Umbilical cord (tissue), 2 donors: ENCODE measurements around the gene VPS13D. TPM values are rescaled to one million over a fixed set of nuclear protein-coding genes. Genes with fewer than 3 reads are reported as not detected.
A peak's percentile ranks its signal among the peaks of the same experiment; 100 is the strongest.
"Not testable (repeated sequence)": the region's sequence is repeated elsewhere in the genome, so short reads cannot be mapped to it uniquely, and the experiment has no call there.

Experiments used
- DNase-seq: peaks from one replicate; pipeline ENCODE4 v3.0.0-alpha.2; 2015; ENCODE audit warnings: low spot score
- total RNA-seq: library from RNA; depleted of rRNA; stranded (reverse); fragments of >200 nt; gene quantifications from one replicate; pipeline ENCODE4 v1.2.3, GENCODE V29; 2014; ENCODE audit warnings: low replicate concordance; ENCODE audit not compliant: insufficient read depth

The VPS13D gene
- total RNA-seq, 1 donor from 2014 or later: 31.3 TPM

- no peak for DNase-seq
Measured at GRCh38 chr1:12536023-12536639, 306.3 kb downstream of the VPS13D start.

GRCh38 chr1:12537294-12537693 is 307.5 kb downstream of the VPS13D start:
- DNase-seq: no peak

GRCh38 chr1:12537906-12538461 is 308.2 kb downstream of the VPS13D start:
- DNase-seq: no peak

GRCh38 chr1:12538536-12538935 is 308.7 kb downstream of the VPS13D start:
- DNase-seq: not testable (repeated sequence)

GRCh38 chr1:12539320-12539704 is 309.5 kb downstream of the VPS13D start:
- no peak for DNase-seq

- peak; percentile 90 for DNase-seq
Measured at GRCh38 chr1:12539705-12540579, 310.1 kb downstream of the VPS13D start.

- DNase-seq: no peak
Measured at GRCh38 chr1:12540580-12541273, 310.9 kb downstream of the VPS13D start.

GRCh38 chr1:12541274-12542137 is 311.7 kb downstream of the VPS13D start:
- DNase-seq: peak; percentile 80

GRCh38 chr1:12542138-12542465 is 312.3 kb downstream of the VPS13D start:
- no peak for DNase-seq

- no peak for DNase-seq
Measured at GRCh38 chr1:12542616-12543592, 313.1 kb downstream of the VPS13D start.

- no peak for DNase-seq
Measured at GRCh38 chr1:12543740-12544154, 313.9 kb downstream of the VPS13D start.

GRCh38 chr1:12544357-12544756 is 314.5 kb downstream of the VPS13D start:
- no peak for DNase-seq

GRCh38 chr1:12544992-12545391 is 315.2 kb downstream of the VPS13D start:
- DNase-seq: no peak

GRCh38 chr1:12546771-12547585 is 317.1 kb downstream of the VPS13D start:
- no peak for DNase-seq

- DNase-seq: no peak
Measured at GRCh38 chr1:12547586-12548225, 317.9 kb downstream of the VPS13D start.

GRCh38 chr1:12548279-12548972 is 318.6 kb downstream of the VPS13D start:
- DNase-seq: no peak

- DNase-seq: no peak
Measured at GRCh38 chr1:12548973-12549459, 319.2 kb downstream of the VPS13D start.
